Renal pelvis (tissue), 4 donors: Measurements from ENCODE around the gene MCM6. TPM values are rescaled to one million over a fixed set of nuclear protein-coding genes. Genes with fewer than 3 reads are reported as not detected.

Experiments used
- DNase-seq: peaks from one replicate; pipeline ENCODE4 v3.0.0-alpha.2; 2013
- polyA plus RNA-seq, 3 donors: library from polyadenylated mRNA; unstranded; fragments of 120-200 nt; gene quantifications; one replicate each; pipeline ENCODE4 v1.2.1, GENCODE V29; 2013; ENCODE audit not compliant: insufficient read length in 3 of 3

MCM6 gene
- polyA plus RNA-seq, 3 donors, result 63.3 to 70.4 (median 64.5) TPM

DNA sequence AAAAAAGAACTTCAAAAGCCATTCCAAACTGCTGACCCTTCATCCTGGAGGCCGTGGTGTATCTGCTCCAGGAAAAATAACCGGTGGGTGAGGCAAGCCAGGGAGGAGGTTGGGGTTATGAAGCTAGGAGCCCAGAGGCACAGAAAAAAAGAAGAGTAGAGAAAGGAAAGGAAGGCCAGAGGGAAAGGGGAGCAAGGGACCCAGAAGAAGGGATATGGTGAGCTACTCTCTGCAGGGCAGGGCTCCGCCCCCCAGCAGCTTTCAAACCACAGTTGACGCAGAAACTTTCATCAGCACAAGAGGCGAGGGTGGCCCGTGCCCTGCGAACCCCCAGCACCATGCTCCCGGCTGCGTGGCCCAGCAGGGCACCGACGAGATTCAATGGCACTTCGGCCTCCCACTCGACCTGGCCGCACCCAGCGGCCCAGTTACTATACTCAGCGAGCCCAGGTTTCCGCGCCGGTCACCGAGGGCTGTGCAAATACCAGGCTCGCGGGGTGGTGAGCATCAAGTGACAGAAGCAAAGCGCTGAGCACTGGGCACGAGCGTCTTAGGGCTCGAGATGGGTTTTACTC, 665 bp downstream of the MCM6 start:
- no peak for DNase-seq

DNA sequence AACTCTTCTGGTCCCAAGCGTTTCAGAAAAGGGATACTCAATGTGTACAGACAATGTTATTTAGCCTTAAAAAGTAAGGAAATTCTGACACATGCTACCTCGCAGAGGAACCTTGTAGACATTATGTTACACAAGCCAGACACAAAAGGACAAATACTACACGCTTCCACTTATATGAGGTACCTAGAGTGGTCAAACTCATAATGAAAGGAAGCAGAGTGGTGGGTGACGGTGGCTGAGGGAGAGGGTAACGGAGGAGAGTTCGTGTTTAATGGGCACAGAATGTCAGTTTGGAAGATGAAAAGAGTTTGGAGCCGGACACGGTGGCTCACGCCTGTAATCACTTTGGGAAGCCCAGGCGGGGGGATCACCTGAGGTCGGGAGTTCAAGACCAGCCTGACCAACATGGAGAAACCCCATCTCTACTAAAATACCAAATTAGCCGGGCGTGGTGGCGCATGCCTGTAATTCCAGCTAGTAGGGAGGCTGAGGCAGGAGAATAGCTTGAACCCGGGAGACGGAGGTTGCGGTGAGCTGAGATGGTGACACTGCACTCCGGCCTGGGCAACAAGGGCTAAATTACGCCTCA, 1.4 kb downstream of the MCM6 start:
- no peak for DNase-seq

DNA sequence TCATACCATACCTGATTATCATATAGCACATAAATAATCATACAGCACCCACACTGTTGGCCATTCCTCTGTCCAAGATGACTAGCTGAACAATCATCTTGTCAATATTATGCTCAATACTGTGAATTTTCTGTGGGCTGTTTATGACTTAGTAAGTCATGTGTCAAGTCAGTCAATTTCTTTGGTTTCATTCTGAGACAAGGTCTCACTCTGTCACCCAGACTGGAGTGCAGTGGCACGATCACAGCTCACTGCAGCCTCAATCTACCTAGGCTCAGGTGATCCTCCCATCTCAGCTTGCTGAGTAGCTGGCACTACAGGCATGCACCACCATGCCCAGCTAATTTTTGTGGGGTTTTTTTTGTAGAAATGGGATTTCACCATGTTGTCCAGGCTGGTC, 5.7 kb downstream of the MCM6 start:
- DNase-seq, result no peak

DNA sequence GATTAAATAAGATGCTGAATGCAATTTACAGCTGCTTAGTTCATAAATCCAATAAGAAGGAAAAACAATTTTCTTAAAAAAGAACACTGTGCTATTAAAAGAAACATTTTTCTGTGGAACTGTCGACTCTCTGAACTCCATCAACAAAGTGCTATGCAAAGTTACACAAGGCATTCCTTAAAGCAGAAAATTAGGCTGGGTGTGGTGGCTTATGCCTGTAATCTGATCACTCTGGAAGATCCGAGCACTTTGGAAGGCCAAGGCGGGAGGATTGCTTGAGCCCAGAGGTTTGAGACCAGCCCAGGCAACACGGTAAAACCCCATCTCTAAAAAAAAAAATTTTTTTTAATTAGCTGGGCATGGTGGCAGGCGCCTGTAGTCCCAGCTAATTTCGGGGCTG, 13.0 kb downstream of the MCM6 start:
- DNase-seq, result no peak

DNA sequence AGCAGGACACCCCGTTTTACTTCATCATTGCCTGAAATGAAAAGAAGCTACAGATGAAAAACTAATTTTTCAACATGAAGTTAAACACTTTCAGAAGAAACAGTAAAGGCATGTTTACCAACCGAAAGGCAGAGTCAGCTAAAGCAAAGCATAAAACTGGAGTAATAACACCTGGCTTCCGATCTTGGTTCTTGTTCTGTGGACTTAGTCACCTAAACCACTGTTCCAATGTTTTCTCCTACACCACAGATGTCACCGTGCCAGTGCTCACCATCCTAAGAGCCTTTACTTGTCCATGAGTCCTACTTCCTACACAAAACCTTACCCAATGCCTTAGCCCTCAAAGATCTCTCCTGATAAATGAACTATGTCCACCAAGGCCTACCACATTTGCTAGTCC, 13.5 kb downstream of the MCM6 start:
- DNase-seq, result no peak

DNA sequence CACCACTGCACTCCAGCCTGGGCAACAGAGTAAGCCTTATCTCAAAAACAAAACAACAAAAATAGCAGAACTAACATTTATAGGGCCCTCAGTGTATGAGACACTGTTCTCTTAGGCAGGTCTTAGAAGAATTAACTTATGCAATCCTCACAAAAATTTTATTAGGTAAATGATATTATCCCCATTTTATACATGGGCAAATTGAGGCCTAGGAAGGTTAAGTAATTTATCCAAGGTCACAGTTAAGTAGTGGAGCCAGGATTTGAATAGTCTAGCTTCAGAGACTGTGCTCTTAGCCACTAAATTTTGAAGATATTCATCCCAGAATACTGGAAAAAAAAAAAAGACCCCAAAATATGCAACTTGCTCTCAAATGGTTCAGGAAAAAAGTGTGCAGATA, 22.8 kb downstream of the MCM6 start:
- DNase-seq, result no peak

DNA sequence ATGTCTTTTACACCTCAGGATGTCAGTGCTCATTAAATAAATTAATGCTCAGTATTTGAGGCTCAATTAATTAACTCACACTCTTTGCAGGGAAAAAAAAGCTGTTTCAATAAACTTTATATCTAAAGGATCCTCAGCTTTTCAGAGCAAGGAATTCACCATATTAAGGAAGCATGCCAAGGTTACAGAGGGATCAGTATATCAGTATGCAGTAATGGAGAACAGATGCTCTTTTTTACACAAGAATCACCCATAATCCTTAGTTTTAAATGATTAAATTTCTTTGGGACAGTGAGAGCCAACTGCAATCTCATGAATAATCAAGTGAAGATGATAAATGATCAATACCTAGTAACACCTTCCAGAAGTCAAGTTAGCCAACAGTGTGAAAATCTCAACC, 24.4 kb downstream of the MCM6 start:
- DNase-seq, result no peak

DNA sequence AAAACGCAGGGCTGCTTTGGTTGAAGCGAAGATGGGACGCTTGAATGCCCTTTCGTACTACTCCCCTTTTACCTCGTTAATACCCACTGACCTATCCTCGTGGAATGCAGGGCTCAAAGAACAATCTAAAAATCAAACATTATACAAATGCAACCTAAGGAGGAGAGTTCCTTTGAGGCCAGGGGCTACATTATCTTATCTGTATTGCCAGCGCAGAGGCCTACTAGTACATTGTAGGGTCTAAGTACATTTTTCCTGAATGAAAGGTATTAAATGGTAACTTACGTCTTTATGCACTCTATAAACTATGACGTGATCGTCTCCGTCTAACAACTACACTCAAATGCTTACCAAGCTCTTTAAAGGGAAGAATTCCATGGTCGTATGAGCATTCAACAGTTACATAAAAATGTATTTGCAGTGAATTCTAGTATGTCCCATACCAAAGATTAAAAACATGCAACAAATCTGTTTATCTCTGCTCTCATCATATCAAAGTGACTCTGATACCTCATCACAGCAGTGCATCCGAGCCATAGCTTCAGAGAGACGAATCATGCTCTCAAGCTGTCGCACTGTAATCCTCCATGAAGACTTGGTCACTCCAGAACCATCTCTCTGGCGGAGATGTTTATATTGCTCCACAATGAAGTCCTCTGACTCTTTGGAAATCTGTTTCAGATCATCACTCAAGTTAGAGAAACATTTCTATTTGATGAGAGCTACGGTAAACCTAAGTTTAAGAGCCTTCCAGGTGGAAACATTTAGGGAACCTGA, 25.2 kb downstream of the MCM6 start:
- no peak for DNase-seq

DNA sequence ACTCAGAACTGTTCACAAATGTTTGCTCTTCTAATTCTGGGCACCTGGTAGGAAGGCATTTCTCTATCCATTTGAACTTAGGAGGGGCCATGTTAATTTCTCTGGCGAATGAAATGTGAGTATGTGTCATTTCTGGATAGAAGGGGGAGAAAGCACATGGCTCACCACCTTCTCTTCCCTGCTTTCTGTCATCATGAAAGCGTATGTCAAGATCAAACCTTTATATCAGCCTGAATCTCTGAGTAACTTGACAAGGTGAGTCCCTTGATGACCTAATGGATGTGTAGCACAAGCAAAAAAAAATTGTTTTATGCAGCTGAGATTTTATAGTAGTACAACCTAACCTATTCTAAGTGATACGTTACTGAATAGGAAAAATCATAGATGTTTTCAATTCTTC, 27.2 kb downstream of the MCM6 start:
- no peak for DNase-seq

DNA sequence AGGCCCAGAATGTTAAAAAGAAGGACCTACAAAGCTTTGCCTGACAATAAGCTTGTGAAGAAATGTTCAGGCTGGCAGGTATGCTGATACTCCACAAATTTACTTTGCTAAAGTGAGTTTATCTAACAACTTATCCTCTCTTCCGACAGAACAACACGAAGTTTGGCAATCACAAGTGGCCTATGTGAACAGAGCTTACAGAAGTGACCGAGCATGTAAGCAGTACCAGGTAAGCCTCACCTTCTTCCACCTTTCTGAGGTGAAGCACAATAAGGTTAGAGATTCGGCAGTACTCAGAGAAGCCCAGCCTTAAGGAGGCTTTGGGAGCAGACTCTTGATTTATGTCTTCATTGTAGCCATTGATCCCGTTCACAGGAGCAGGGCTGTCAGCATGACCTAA, 30.2 kb downstream of the MCM6 start:
- no peak for DNase-seq

DNA sequence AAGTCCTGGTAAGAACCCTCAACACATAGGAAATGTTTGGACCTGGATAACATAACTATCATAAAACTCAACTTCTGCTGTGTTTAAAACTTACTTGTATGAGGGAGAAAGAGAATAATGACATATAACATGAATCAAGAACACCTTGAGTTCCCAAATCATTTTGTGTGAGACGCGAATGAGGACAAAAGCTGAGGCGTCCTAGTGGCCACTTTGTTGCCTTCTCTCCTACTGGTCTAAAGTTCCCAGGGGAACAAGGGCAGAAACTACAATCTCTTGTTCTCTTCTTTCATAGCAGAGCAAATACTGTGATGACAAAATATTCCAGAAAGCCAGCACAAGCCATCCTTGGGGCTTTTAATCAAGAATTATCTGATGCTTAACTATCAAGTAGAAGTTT, 31.0 kb downstream of the MCM6 start:
- DNase-seq, result no peak

DNA sequence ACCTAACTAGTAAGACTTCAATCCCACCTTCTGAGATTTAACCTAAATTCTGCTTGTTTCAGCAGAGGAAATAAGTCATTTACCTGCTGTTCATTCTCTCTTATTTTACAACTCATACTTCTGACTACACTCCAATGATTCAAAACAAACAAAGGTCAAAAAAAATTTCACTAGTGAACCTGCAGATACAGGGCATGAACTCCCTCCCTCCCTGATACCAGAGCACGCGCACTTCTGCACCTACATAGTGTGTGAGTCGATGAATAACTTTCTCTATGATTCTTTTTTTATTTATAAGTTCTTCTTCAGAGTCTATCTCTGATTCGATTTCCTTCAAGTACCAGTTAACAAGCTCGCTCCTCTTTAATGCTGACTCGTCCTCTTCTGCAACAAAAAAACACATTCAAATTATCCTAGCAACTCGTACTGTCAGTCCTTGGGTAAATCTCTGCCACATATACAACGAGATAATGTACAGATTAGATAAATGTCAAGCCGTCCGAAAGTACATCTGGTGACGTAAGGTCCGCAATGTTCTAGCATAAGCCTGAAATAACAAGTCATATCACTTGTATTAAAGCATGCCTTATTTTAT, 31.8 kb downstream of the MCM6 start:
- DNase-seq, result no peak

DNA sequence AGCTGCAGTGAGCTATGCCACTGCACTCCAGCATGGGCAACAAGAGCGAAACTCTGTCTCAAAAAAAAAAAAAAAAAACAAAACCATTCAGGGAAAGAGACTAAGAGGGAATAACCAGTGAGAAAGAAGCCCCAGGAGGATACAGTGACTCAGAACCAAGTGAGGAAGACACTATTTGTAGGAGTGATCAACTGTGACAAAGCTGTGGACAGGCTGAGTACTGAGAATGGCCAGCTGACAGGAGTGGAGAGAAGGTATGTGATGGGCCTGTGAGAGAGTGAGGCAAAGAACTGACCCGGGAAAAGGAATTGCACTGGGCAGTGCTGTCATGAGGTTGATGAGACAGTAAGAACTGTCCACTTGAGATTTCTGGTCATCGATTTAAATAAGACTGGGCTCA, 32.6 kb downstream of the MCM6 start:
- DNase-seq, result no peak

DNA sequence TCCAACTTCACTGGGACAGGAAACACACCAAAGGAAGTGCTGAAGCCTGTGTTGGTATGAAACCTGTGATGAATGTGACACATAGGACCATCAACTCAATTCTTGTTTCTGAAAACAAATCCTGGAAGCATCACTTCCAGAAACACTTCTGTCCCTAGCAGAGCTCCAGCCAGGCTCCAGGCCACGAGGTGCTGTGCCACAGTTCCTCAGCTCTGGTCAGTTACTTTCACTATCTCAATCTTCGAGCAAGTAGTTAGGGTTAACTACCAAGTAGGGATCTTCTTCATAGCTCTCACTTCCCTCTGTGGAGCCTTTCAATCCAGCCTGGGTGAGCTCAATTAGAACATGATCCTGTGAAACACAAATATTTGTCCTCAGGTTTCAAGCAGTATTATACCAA, 35.6 kb downstream of the MCM6 start:
- no peak for DNase-seq

DNA sequence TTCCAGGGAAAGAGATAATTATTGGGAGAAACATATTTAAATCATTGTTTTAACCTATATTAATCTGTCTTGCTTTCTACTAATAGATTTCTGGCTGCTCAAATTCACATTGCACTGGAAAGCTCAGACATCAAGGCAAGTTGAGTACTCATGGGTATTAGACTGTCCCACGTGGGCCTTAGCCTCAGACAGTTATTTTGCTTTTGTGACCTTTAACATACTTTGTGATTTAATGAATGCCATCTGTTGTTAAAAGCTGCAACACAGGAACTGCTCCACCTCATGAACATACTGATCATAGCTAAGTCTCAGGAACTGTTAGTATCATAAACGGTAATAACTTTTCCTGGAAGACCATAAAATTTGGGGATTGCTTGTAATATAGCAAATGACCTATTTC, 36.5 kb downstream of the MCM6 start:
- no peak for DNase-seq

DNA sequence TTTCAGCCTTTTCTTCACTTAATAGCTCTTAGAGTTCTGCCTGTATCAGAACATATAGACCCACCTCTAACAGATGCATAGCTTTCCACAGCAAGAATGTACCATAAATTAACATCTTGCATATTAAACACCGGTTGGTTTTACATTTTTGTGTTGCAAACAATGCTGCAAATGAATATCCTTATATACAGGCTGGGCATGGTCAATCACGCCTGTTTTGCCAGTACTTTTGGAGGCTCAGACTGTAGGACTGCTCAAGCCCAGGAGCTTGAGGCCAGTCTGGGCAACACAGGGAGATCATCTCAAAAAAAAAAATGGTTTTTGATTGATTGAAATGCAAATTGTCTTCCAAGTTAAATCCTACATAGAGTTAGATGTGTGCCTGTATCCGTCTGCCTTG, 37.7 kb downstream of the MCM6 start:
- DNase-seq, result no peak

DNA sequence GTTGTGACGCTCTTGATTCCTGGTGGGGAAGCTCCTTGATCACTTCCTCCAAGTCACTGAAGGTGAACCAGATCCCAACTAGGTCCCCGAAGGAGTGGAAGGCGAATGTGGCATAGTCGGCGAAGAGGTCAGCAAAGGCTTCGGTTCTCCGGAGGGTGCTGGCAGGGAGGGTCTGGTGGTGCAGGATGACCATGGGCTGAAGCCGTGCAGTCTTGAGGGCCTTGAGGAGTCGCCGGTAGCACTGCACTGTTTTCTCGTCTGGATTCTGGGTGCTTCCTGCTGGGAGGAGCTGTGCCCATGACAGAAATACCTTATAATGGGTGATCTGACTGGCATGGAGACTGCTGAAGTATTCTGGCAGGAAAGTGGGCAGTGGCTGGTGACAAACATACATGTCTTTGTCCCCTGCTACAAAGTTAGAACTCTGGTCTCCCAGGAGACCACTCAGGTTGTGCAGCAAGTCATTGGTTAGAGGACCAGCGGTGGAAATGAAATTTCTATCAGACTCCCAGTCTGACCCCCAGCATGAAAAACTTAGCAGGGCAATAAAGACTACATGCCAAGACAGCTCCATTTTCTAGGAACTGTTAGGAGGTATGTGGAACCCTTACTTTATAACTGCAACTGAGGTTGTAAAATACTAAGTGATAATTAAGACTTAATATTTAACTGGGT, 39.5 kb downstream of the MCM6 start, which contains the start of gene LCT:
Gene LCT (minus strand): TSS at position 589 of the 675 bp plus-strand sequence. CDS start 15 bp downstream, at position 574.
- no peak for DNase-seq

DNA sequence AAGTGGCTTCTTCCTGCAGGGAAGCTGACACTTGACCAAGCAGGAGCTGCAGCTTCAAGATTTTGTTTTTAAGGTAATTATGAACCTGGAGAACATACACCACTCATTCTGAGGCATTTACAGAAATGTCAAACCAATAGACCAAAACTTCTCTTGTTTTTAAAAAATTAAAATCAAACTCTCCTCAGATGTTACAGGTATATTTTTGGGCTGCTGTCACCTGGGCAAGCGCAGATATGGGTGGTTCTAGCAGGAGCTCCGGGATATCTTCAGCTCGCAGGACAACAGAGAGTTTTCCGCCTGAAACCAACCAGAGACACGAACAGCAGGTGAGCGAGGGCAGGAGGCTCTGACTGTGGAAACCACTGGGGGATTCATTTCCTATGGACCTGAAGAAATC, 43.4 kb downstream of the MCM6 start:
- no peak for DNase-seq

DNA sequence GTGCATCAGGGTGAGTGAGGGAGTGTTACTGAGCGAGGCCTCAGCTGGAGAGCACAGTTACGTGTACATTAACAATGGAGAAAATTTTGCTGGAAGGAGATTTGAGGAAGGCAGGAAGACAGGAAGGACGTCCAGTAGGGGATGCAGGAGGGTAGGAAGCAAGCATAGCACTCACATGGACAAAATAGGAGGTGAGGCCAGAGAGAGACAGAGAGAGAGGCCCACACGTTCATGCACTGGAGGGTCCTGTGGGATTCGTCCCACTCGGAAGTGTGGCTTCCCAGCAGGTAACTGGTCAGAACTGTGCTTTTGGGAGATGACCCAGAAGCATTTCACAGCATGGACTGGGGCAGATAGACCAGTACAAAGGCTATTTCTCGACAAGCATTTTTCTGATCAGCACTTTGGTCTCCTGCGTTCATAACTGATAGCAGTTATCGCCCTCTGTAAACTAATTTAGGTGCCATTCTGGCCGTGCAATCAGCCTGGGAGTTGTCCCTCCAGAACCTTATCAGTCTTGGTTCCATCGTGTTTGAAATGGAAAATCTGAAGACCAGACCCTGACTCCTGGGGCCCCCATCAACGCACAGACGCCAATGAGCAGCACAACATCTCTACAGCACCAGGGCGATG, 44.9 kb downstream of the MCM6 start:
- no peak for DNase-seq

DNA sequence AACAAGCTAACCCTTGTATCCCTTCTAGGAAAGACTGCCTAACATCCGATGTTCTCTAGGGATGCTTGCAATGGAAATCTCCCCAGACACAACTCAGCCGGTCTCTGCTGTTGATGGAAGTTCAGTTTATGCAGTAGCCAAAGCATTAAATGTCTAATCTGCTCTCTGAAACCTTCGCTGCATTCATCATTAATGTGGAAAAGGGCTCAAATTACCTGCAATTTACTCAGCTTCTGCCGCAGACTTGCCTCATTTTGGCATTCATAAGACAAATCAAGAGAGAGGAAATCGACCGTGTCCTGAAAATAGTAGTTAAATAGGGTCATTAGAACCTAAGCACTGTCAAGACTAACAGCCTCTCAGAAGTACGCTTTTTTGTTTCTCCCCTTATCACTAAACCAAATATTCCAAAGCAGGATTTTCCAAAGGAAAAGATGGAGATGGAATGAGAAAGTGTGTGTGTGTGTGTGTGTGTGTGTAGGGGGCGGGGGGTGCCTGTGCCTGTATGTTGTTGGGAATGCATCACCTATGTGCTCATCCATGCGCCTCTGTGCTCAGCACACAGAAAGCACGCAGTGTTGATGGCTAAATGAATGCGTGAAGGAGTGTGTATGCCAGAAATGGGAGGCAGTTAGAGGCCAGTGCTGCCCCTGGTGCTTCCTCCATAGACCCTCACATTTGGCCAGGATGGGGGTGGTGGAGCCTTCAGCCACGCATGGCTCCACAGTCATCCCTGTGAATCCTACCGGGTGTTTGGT, 46.7 kb downstream of the MCM6 start:
- DNase-seq, result no peak

DNA sequence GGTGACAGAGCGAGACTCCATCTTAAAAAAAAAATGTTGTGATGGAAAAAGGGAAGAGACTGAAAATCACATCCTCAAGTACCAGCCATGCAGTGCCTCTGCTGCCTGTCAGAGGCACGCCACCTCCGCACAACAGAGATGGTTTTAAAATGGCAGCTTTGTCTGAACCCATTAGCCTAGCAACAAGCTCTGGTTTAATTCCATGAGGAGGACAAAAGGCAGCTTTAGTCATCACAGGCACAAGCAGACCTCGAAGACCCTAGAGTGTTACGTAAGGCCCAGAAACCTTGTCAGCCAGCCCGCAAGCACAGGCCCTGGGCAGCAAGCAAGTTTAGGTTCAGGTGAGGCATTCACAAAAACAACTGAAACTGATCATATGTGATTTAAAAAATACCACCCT, 49.7 kb downstream of the MCM6 start:
- DNase-seq, result no peak
